GM12878 (cell line): Measurements from ENCODE around the gene CD70. TPM values are rescaled to one million over a fixed set of nuclear protein-coding genes. Genes with fewer than 3 reads are reported as not detected.
A peak's percentile ranks its signal among the peaks of the same experiment; 100 is the strongest.

Experiments
- ATAC-seq: fragments of 200-7000 bp; cut with Tn5 transposase; 3 replicates; pipeline ENCODE4 v1.9.1; 2020; ENCODE audit warnings: mild to moderate bottlenecking, moderate library complexity
- BruUV-seq: library from RNA; stranded (reverse); fragments of 400-500 nt; replicated peaks from 2 replicates; lab custom pipeline; 2021; lab: Mats Ljungman, UMichigan
- CTCF ChIA-PET: fragments of 300-600 bp; sonication (Branson Sonifier 250); formaldehyde crosslinking; extraction: SDS; loops from one replicate; lab custom pipeline; 2021; ENCODE audit warnings: inconsistent platforms; lab: Yijun Ruan, JAX
- POLR2A ChIA-PET: fragments of 350-600 bp; formaldehyde crosslinking; extraction: SDS; loops from one replicate; lab custom pipeline; 2021; ENCODE audit warnings: inconsistent platforms; lab: Charles Lee
- RAD21 ChIA-PET: fragments of 300-600 bp; sonication (Branson Sonifier 250); formaldehyde crosslinking; loops from one replicate; lab custom pipeline; 2023; ENCODE audit warnings: antibody characterized with exemption; ENCODE audit not compliant: unreplicated experiment; lab: Charles Lee
- SMC1A ChIA-PET: fragments of 300-600 bp; sonication (Branson Sonifier 250); formaldehyde crosslinking; loops from one replicate; lab custom pipeline; 2023; ENCODE audit not compliant: unreplicated experiment, uncharacterized antibody; lab: Charles Lee
- DNase-seq: peaks from one replicate; pipeline ENCODE4 v3.0.0-alpha.2; 2011; ENCODE audit warnings: low read depth, low spot score
- FAIRE-seq: peaks from 3 replicates; lab custom pipeline; 2011; peaks lifted over from hg19 to GRCh38; lab: Jason Lieb, UNC
- H2AFZ ChIP-seq: 2 replicates; pipeline ENCODE4 v1.6.0; 2011; ENCODE audit warnings: low read depth, low read length, control low read depth; ENCODE audit not compliant: control insufficient read depth
- H3K27ac ChIP-seq: 2 replicates; pipeline ENCODE4 v1.5.1; 2011; ENCODE audit warnings: control low read depth; ENCODE audit not compliant: control insufficient read depth, insufficient read depth
- H3K27me3 ChIP-seq, 2 experiments: replicated peaks in 1 of 2; 2 replicates each; pipeline versions ENCODE4 v1.6.0 to v1.6.1; 2011; ENCODE audit warnings: low read length in 1 of 2; ENCODE audit not compliant: control insufficient read depth in 2 of 2, insufficient read depth in 2 of 2
- H3K36me3 ChIP-seq, 2 experiments: 2 replicates each; pipeline ENCODE4 v1.5.1; 2011; ENCODE audit warnings: low read length in 1 of 2; ENCODE audit not compliant: control insufficient read depth in 2 of 2, insufficient read depth in 2 of 2
- H3K4me1 ChIP-seq: 2 replicates; pipeline ENCODE4 v1.6.1; 2011; ENCODE audit warnings: mild to moderate bottlenecking, low read length, moderate library complexity, mixed read lengths; ENCODE audit not compliant: control insufficient read depth, insufficient read depth
- H3K4me2 ChIP-seq: 2 replicates; pipeline ENCODE4 v1.6.0; 2011; ENCODE audit warnings: control low read depth; ENCODE audit not compliant: control insufficient read depth, insufficient read depth
- H3K4me3 ChIP-seq: fragments of 200-600 bp; sonication (generic); 2 replicates; pipeline ENCODE4 v1.5.1; 2016
- H3K79me2 ChIP-seq: 2 replicates; pipeline ENCODE4 v1.6.0; 2011; ENCODE audit warnings: low read length; ENCODE audit not compliant: control insufficient read depth, insufficient read depth
- H3K9ac ChIP-seq: 2 replicates; pipeline ENCODE4 v1.8.0; 2011; ENCODE audit warnings: low read length, control low read depth, mixed read lengths; ENCODE audit not compliant: control insufficient read depth, insufficient read depth
- H3K9me3 ChIP-seq: replicated peaks from 3 replicates; pipeline ENCODE4 v1.5.1; 2011; ENCODE audit warnings: mild to moderate bottlenecking, low read length; ENCODE audit not compliant: control insufficient read depth, insufficient read depth
- H4K20me1 ChIP-seq: 2 replicates; pipeline ENCODE4 v1.6.0; 2011; ENCODE audit not compliant: control insufficient read depth, insufficient read depth
- BACH1 ChIP-seq: fragments of 450-650 bp; IDR thresholded peaks from 2 replicates; pipeline ENCODE4 v1.6.1; 2017; ENCODE audit warnings: mild to moderate bottlenecking, borderline replicate concordance
- CHD2 ChIP-seq: IDR thresholded peaks from 2 replicates; pipeline ENCODE4 v1.6.1; 2011; ENCODE audit warnings: low read depth, low read length, improper control_type of control experiment, borderline replicate concordance
- FOXK2 ChIP-seq: fragments of 450-650 bp; IDR thresholded peaks from 2 replicates; pipeline ENCODE4 v1.6.1; 2017; ENCODE audit warnings: mild to moderate bottlenecking, moderate library complexity
- GABPA ChIP-seq: IDR thresholded peaks from 2 replicates; pipeline ENCODE4 v1.6.1; 2014; ENCODE audit warnings: antibody characterized with exemption, low read depth, mild to moderate bottlenecking, inconsistent platforms
- MEF2B ChIP-seq: fragments of 450-650 bp; IDR thresholded peaks from 2 replicates; pipeline ENCODE4 v1.6.1; 2018; ENCODE audit warnings: mild to moderate bottlenecking, moderate library complexity; ENCODE audit not compliant: partially characterized antibody, poor library complexity, severe bottlenecking
- POLR2A ChIP-seq: IDR thresholded peaks from 2 replicates; pipeline ENCODE4 v1.6.1; 2011; ENCODE audit warnings: low read depth, mild to moderate bottlenecking, low read length
- POLR2AphosphoS2 ChIP-seq: IDR thresholded peaks from 2 replicates; pipeline ENCODE4 v1.6.1; 2011; ENCODE audit warnings: low read depth, mild to moderate bottlenecking, low read length, improper control_type of control experiment, moderate library complexity
- RELA ChIP-seq: fragments of 450-650 bp; IDR thresholded peaks from 2 replicates; pipeline ENCODE4 v1.8.0; 2014; ENCODE audit warnings: borderline replicate concordance; ENCODE audit not compliant: partially characterized antibody
- SMAD1 ChIP-seq: fragments of 450-650 bp; IDR thresholded peaks from 2 replicates; pipeline ENCODE4 v1.6.1; 2018; ENCODE audit warnings: mild to moderate bottlenecking, low read depth; ENCODE audit not compliant: partially characterized antibody
- SMAD5 ChIP-seq: IDR thresholded peaks from 2 replicates; pipeline ENCODE4 v1.6.1; 2016; ENCODE audit warnings: antibody characterized with exemption, low read depth
- SPI1 ChIP-seq: IDR thresholded peaks from 2 replicates; pipeline ENCODE4 v1.6.1; 2011; ENCODE audit warnings: low read depth, mild to moderate bottlenecking, low read length, moderate library complexity, borderline replicate concordance; ENCODE audit not compliant: insufficient read depth
- WRNIP1 ChIP-seq: IDR thresholded peaks from 2 replicates; pipeline ENCODE4 v1.6.1; 2011; ENCODE audit warnings: low read depth, low read length, improper control_type of control experiment, borderline replicate concordance
- ZNF384 ChIP-seq: IDR thresholded peaks from 2 replicates; pipeline ENCODE4 v1.6.1; 2012; ENCODE audit warnings: low read depth, mild to moderate bottlenecking, low read length, improper control_type of control experiment, borderline replicate concordance
- WGBS: methylation state at CpG from one replicate; pipeline ENCODE4 v1.1.6; 2016; ENCODE audit warnings: low lambda C conversion rate; ENCODE audit not compliant: insufficient replicate concordance, insufficient coverage; ENCODE audit errors: missing lambda C conversion rate; 5-methylcytosine and 5-hydroxymethylcytosine counted together
- in situ Hi-C: fragments of 300-500 bp; cut with MboI; formaldehyde crosslinking; loops from 9 replicates; pipeline ENCODE4 v1.14.3; 2018; ENCODE audit warnings: mixed read lengths
- intact Hi-C: fragments of 100-400 bp; cut with micrococcal nuclease; formaldehyde crosslinking; loops from one replicate; pipeline ENCODE4 v1.14.2; 2022; ENCODE audit not compliant: unreplicated experiment
- polyA plus RNA-seq, 11 experiments: library from polyadenylated mRNA; depleted of rRNA in 4 of 11; unstranded in 6 of 11; stranded (reverse) in 5 of 11; fragments of >200 nt; fragmentation: Nextera tagmentation in 4 of 11; fragmentation: Illumina TruSeq in 1 of 11; extraction: Ambion mirVana in 4 of 11; extraction: Trizol in 1 of 11; gene quantifications; 1 replicate in 1 of 11; 2 replicates in 10 of 11; pipeline versions ENCODE4 v1.2.1 to v1.2.3, GENCODE V29; 2011 to 2016; ENCODE audit warnings: inconsistent platforms in 2 of 11, missing spikeins in 2 of 11, low read depth in 1 of 11
- total RNA-seq, 4 experiments: library from RNA; depleted of rRNA in 3 of 4; stranded (reverse); fragments of >200 nt in 3 of 4; fragmentation: Illumina TruSeq in 1 of 4; extraction: Trizol in 1 of 4; gene quantifications; 2 replicates each; pipeline versions ENCODE4 v1.2.1 to v1.2.3, GENCODE V29; 2013 to 2021
- TF ChIP-seq, protein P1 (sequence below): fragments of 450-650 bp; IDR thresholded peaks from 2 replicates; pipeline ENCODE4 v1.6.1; 2016; ENCODE audit warnings: mild to moderate bottlenecking
- TF ChIP-seq, protein P2 (sequence below): fragments of 450-650 bp; IDR thresholded peaks from 2 replicates; pipeline ENCODE4 v1.6.1; 2017; ENCODE audit warnings: mild to moderate bottlenecking, moderate library complexity
- TF ChIP-seq, protein P3 (sequence below): fragments of 450-650 bp; IDR thresholded peaks from 2 replicates; pipeline ENCODE4 v1.6.1; 2017; ENCODE audit warnings: low read depth, mild to moderate bottlenecking, moderate library complexity

The CD70 gene
- total and polyA plus RNA-seq, 10 of the 15 experiments (the other 5 are each of a cell fraction or from before 2014, with no cell fraction given) = 16.4 to 441 (median 265) TPM

DNA sequence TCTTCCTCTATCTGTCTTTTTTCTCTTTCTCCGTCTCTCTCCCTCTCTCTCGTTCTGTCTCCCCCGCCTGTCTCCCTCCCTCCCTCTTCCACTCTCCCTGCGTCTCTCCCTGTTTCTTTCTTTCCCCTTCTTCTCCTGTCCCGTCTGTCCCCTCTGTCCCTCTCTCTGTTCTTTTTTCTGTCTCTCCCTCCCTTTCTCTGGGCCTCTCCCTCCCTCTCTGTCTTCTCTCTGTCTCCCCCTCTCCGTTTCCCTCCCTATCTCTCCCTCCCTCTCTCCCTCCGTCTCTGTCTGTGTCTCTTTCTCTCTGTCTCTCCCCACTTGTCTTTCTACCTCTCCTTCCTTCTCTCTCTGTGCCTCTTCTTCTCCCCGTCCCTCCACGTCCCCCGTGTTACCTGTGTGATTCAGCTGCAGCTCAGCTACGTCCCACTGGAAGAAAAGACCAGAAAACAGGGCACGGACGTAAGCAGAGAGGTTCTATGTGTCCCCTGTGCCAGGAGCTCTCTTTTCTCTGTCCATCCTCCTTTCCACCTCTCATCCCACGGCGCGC, 1.2 kb downstream of the CD70 start:
- RAD21 ChIA-PET = interaction anchor here (1.0 to 5.4 kb wide), 4 partner anchors 13 to 73 kb away, joined by 3 to 27 read pairs (median 6); no protein-coding TSS in a partner anchor
- TF ChIP-seq SMAD5 (0 out of 2 replicates have a peak, but pooled peaks have one; percentile 34), POLR2AphosphoS2 (0 out of 2 replicates have a peak, but pooled peaks have one; percentile 4), ZNF384 (no peak), CHD2 (no peak), RELA (no peak), FOXK2 (no peak), POLR2A (peak; percentile 42), SMAD1 (peak; percentile 83), MEF2B (no peak), SPI1 (no peak), GABPA (no peak), WRNIP1 (no peak), BACH1 (0 out of 2 replicates have a peak, but pooled peaks have one; percentile 14)
- TF ChIP-seq, protein P1, sequence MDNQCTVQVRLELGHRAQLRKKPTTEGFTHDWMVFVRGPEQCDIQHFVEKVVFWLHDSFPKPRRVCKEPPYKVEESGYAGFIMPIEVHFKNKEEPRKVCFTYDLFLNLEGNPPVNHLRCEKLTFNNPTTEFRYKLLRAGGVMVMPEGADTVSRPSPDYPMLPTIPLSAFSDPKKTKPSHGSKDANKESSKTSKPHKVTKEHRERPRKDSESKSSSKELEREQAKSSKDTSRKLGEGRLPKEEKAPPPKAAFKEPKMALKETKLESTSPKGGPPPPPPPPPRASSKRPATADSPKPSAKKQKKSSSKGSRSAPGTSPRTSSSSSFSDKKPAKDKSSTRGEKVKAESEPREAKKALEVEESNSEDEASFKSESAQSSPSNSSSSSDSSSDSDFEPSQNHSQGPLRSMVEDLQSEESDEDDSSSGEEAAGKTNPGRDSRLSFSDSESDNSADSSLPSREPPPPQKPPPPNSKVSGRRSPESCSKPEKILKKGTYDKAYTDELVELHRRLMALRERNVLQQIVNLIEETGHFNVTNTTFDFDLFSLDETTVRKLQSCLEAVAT = peak; percentile 99
- TF ChIP-seq, protein P2, sequence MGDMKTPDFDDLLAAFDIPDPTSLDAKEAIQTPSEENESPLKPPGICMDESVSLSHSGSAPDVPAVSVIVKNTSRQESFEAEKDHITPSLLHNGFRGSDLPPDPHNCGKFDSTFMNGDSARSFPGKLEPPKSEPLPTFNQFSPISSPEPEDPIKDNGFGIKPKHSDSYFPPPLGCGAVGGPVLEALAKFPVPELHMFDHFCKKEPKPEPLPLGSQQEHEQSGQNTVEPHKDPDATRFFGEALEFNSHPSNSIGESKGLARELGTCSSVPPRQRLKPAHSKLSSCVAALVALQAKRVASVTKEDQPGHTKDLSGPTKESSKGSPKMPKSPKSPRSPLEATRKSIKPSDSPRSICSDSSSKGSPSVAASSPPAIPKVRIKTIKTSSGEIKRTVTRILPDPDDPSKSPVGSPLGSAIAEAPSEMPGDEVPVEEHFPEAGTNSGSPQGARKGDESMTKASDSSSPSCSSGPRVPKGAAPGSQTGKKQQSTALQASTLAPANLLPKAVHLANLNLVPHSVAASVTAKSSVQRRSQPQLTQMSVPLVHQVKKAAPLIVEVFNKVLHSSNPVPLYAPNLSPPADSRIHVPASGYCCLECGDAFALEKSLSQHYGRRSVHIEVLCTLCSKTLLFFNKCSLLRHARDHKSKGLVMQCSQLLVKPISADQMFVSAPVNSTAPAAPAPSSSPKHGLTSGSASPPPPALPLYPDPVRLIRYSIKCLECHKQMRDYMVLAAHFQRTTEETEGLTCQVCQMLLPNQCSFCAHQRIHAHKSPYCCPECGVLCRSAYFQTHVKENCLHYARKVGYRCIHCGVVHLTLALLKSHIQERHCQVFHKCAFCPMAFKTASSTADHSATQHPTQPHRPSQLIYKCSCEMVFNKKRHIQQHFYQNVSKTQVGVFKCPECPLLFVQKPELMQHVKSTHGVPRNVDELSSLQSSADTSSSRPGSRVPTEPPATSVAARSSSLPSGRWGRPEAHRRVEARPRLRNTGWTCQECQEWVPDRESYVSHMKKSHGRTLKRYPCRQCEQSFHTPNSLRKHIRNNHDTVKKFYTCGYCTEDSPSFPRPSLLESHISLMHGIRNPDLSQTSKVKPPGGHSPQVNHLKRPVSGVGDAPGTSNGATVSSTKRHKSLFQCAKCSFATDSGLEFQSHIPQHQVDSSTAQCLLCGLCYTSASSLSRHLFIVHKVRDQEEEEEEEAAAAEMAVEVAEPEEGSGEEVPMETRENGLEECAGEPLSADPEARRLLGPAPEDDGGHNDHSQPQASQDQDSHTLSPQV = no peak
- TF ChIP-seq, protein P3, sequence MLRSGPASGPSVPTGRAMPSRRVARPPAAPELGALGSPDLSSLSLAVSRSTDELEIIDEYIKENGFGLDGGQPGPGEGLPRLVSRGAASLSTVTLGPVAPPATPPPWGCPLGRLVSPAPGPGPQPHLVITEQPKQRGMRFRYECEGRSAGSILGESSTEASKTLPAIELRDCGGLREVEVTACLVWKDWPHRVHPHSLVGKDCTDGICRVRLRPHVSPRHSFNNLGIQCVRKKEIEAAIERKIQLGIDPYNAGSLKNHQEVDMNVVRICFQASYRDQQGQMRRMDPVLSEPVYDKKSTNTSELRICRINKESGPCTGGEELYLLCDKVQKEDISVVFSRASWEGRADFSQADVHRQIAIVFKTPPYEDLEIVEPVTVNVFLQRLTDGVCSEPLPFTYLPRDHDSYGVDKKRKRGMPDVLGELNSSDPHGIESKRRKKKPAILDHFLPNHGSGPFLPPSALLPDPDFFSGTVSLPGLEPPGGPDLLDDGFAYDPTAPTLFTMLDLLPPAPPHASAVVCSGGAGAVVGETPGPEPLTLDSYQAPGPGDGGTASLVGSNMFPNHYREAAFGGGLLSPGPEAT = no peak

More for the DNA sequence above, 1.2 kb downstream of the CD70 start:
- SMC1A ChIA-PET = interaction anchor here (0.9 to 8.7 kb wide), 3 partner anchors 13 to 73 kb away, joined by 3 to 100 read pairs (median 5); no protein-coding TSS in a partner anchor
- Histone ChIP-seq H3K4me3 (peak overlapping the region; percentile 100), H3K4me1 (peaks cover 25% of the 10 kb centered on the region), H3K9ac (peak overlapping the region; percentile 99), H3K79me2 (peaks cover 90% of the 10 kb centered on the region), H3K36me3 (peaks cover 6 to 13% of the 10 kb centered on the region in 2 experiments; a peak in 3 of 4 replicates), H3K4me2 (peak overlapping the region; percentile 58; the same call in 1 of the 2 replicates), H3K27me3 (no peaks in the 10 kb centered on the region), H3K9me3 (no peaks in the 10 kb centered on the region; the same call in 2 of the 3 replicates), H4K20me1 (no peaks in the 10 kb centered on the region), H3K27ac (peak overlapping the region; percentile 93), H2AFZ (no peak overlapping the region)
- DNase-seq (no peak), FAIRE-seq (no peak), ATAC-seq (no peak)
- CTCF ChIA-PET = interaction anchor here (0.7 to 1.0 kb wide), 4 partner anchors 35 to 1624 kb away, joined by 3 to 4 read pairs (median 3); no protein-coding TSS in a partner anchor
- POLR2A ChIA-PET = interaction anchor here (0.7 to 5.8 kb wide), 5 partner anchors 11 to 73 kb away, joined by 4 to 46 read pairs (median 6); partner anchors contain the start of gene TNFSF9
- intact Hi-C loops (loop anchor here (2.0 to 5.0 kb wide), 7 partner anchors 37 to 273 kb away; partner anchors contain the start of genes GPR108 and SH2D3A), in situ Hi-C loops (loop anchor here (5.0 kb wide), 1 partner anchor 67 kb away; no protein-coding TSS in a partner anchor)
- BruUV-seq = no TSS peak
- under 1% methylated on average over 16 of the region's 16 CpGs for WGBS
